ENCODE results near the gene PTPRK. TPM values are rescaled to one million over a fixed set of nuclear protein-coding genes. Genes with fewer than 3 reads are reported as not detected.

Gene PTPRK
- total RNA-seq, 2 donors from 2014 or later: 60.6 to 121 TPM

GRCh38 chr6:127976111-127976510 lies 544.3 kb downstream of the PTPRK start:
- 79 to 82% methylated on average over 3 of the region's 3 CpGs for WGBS, 2 donors
- Histone ChIP-seq H3K27me3 (no peaks in the 10 kb centered on the region), H3K27ac (no peak overlapping the region), H3K9me3 (no peaks in the 10 kb centered on the region), H3K36me3 (replicated peaks in 1 of 2; ENCODE audit: insufficient read depth in 1 of 2, low read depth in 2 of 2) (peaks cover 9 to 16% of the 10 kb centered on the region in 2 donors), H3K4me1 (no peaks in the 10 kb centered on the region), H3K4me3 (no peak overlapping the region)
- intact Hi-C loops (cut with DNase I): no loop called here
- no peak for DNase-seq
- TF ChIP-seq CTCF (IDR thresholded peaks at IDR 0.05) (no peak), POLR2A (IDR thresholded peaks at IDR 0.05) (no peak)
- no peak for ATAC-seq

GRCh38 chr6:127972815-127973214 lies 547.6 kb downstream of the PTPRK start:
- H3K4me3 ChIP-seq: no peak overlapping the region
- TF ChIP-seq CTCF (IDR thresholded peaks at IDR 0.05) (no peak), POLR2A (IDR thresholded peaks at IDR 0.05) (no peak)
- DNase-seq (no peak), ATAC-seq (no peak)
- 85 to 93% methylated on average over 8 of the region's 8 CpGs for WGBS, 2 donors
- no peaks in the 10 kb centered on the region for H3K9me3 ChIP-seq
- H3K4me1 ChIP-seq: no peaks in the 10 kb centered on the region
- no peak overlapping the region for H3K27ac ChIP-seq
- H3K27me3 ChIP-seq: no peaks in the 10 kb centered on the region
- H3K36me3 ChIP-seq (replicated peaks in 1 of 2; ENCODE audit: insufficient read depth in 1 of 2, low read depth in 2 of 2): peaks cover 9 to 15% of the 10 kb centered on the region in 2 donors
- intact Hi-C loops (cut with DNase I): no loop called here

GRCh38 chr6:127971945-127972391 lies 548.4 kb downstream of the PTPRK start:
- ATAC-seq: no peak
- Histone ChIP-seq H3K27me3 (no peaks in the 10 kb centered on the region), H3K27ac (no peak overlapping the region), H3K9me3 (no peaks in the 10 kb centered on the region), H3K4me1 (no peaks in the 10 kb centered on the region), H3K4me3 (no peak overlapping the region), H3K36me3 (replicated peaks in 1 of 2; ENCODE audit: insufficient read depth in 1 of 2, low read depth in 2 of 2) (peaks cover 9 to 11% of the 10 kb centered on the region in 2 donors)
- WGBS, 2 donors: 81 to 88% methylated on average over 4 of the region's 4 CpGs
- intact Hi-C loops (cut with DNase I): no loop called here
- no peak for TF ChIP-seq CTCF (IDR thresholded peaks at IDR 0.05)
- no peak for TF ChIP-seq POLR2A (IDR thresholded peaks at IDR 0.05)
- DNase-seq: no peak

- no peak overlapping the region for H3K27ac ChIP-seq
- DNase-seq (no peak), ATAC-seq (no peak)
- H3K4me1 ChIP-seq: no peaks in the 10 kb centered on the region
- intact Hi-C loops (cut with DNase I): no loop called here
- no peaks in the 10 kb centered on the region for H3K27me3 ChIP-seq
- no peaks in the 10 kb centered on the region for H3K9me3 ChIP-seq
- WGBS, 2 donors: 88 to 91% methylated on average over 2 of the region's 2 CpGs
- H3K36me3 ChIP-seq (replicated peaks in 1 of 2; ENCODE audit: insufficient read depth in 1 of 2, low read depth in 2 of 2): peaks cover 7 to 9% of the 10 kb centered on the region in 2 donors
- H3K4me3 ChIP-seq: no peak overlapping the region
- TF ChIP-seq POLR2A (IDR thresholded peaks at IDR 0.05) (no peak), CTCF (IDR thresholded peaks at IDR 0.05) (no peak)
Measured at GRCh38 chr6:127971386-127971785, 549.0 kb downstream of the PTPRK start.

GRCh38 chr6:127969701-127970100 lies 550.7 kb downstream of the PTPRK start:
- Histone ChIP-seq H3K27me3 (no peaks in the 10 kb centered on the region), H3K27ac (no peak overlapping the region), H3K4me3 (no peak overlapping the region), H3K9me3 (no peaks in the 10 kb centered on the region), H3K36me3 (replicated peaks in 1 of 2; ENCODE audit: insufficient read depth in 1 of 2, low read depth in 2 of 2) (peaks cover 0 to 9% of the 10 kb centered on the region in 2 donors), H3K4me1 (no peaks in the 10 kb centered on the region)
- DNase-seq (no peak), ATAC-seq (no peak)
- intact Hi-C loops (cut with DNase I): no loop called here
- WGBS, 2 donors: 80 to 82% methylated on average over 3 of the region's 3 CpGs
- TF ChIP-seq POLR2A (IDR thresholded peaks at IDR 0.05) (no peak), CTCF (IDR thresholded peaks at IDR 0.05) (no peak)
